Trophoblast cell (in vitro differentiated cells and primary cell): ENCODE measurements around the gene MYO5C.

Source experiments
- DNase-seq, 2 donors: peaks; one replicate each; pipeline ENCODE4 v3.0.0-alpha.2; 2016
- H2AFZ ChIP-seq: 2 replicates; pipeline ENCODE4 v1.6.1; 2013; ENCODE audit warnings: low read length, moderate library complexity, mild to moderate bottlenecking; ENCODE audit not compliant: insufficient read depth, poor library complexity
- H2AK5ac ChIP-seq: 2 replicates; pipeline ENCODE4 v1.6.1; 2013; ENCODE audit warnings: mild to moderate bottlenecking, low read length
- H2BK120ac ChIP-seq: 2 replicates; pipeline ENCODE4 v1.6.1; 2013; ENCODE audit warnings: low read length, mild to moderate bottlenecking, moderate library complexity; ENCODE audit not compliant: insufficient read depth, poor library complexity
- H2BK12ac ChIP-seq: 2 replicates; pipeline ENCODE4 v1.6.1; 2013; ENCODE audit warnings: mild to moderate bottlenecking, low read length, moderate library complexity
- H2BK5ac ChIP-seq: 2 replicates; pipeline ENCODE4 v1.6.1; 2013; ENCODE audit warnings: low read length, low read depth, moderate library complexity, mild to moderate bottlenecking; ENCODE audit not compliant: poor library complexity
- H3K14ac ChIP-seq: 2 replicates; pipeline ENCODE4 v1.6.1; 2013; ENCODE audit warnings: mild to moderate bottlenecking, low read length
- H3K18ac ChIP-seq: 2 replicates; pipeline ENCODE4 v1.6.1; 2013; ENCODE audit warnings: mild to moderate bottlenecking, low read length
- H3K23ac ChIP-seq: 2 replicates; pipeline ENCODE4 v1.6.1; 2013; ENCODE audit warnings: low read length
- H3K27ac ChIP-seq: 2 replicates; pipeline ENCODE4 v1.5.1; 2013; ENCODE audit warnings: low read depth, mild to moderate bottlenecking, inconsistent platforms, low read length, moderate library complexity
- H3K27me3 ChIP-seq: 2 replicates; pipeline ENCODE4 v1.6.1; 2013; ENCODE audit warnings: inconsistent platforms, mild to moderate bottlenecking, low read length, moderate library complexity; ENCODE audit not compliant: insufficient read depth
- H3K36me3 ChIP-seq, 2 experiments: 1 replicate in 1 of 2; 2 replicates in 1 of 2; pipeline ENCODE4 v1.6.1; 2013; ENCODE audit warnings: low read length in 2 of 2, mild to moderate bottlenecking in 2 of 2, moderate library complexity in 1 of 2; ENCODE audit not compliant: insufficient read depth in 2 of 2, control insufficient read depth in 1 of 2
- H3K4ac ChIP-seq: 2 replicates; pipeline ENCODE4 v1.6.1; 2013; ENCODE audit warnings: low read depth, mild to moderate bottlenecking, low read length, moderate library complexity
- H3K4me1 ChIP-seq, 2 experiments: 1 replicate in 1 of 2; 2 replicates in 1 of 2; pipeline ENCODE4 v1.6.1; 2013; ENCODE audit warnings: low read length in 2 of 2, mild to moderate bottlenecking in 2 of 2, moderate library complexity in 1 of 2; ENCODE audit not compliant: insufficient read depth in 2 of 2, control insufficient read depth in 1 of 2
- H3K4me2 ChIP-seq: 2 replicates; pipeline ENCODE4 v1.6.1; 2013; ENCODE audit warnings: inconsistent platforms, mild to moderate bottlenecking, low read length, moderate library complexity
- H3K4me3 ChIP-seq: 2 replicates; pipeline ENCODE4 v1.5.1; 2013; ENCODE audit warnings: mild to moderate bottlenecking, low read depth, low read length, inconsistent platforms
- H3K79me1 ChIP-seq: one replicate; pipeline ENCODE4 v1.6.1; 2013; ENCODE audit warnings: low read length
- H3K79me2 ChIP-seq: 2 replicates; pipeline ENCODE4 v1.6.1; 2013; ENCODE audit warnings: low read length, mild to moderate bottlenecking; ENCODE audit not compliant: control insufficient read depth, insufficient read depth, poor library complexity
- H3K9ac ChIP-seq: 2 replicates; pipeline ENCODE4 v1.6.1; 2013; ENCODE audit warnings: mild to moderate bottlenecking, low read length
- H3K9me3 ChIP-seq: 2 replicates; pipeline ENCODE4 v1.6.1; 2013; ENCODE audit warnings: low read depth, mild to moderate bottlenecking, control low read depth, inconsistent platforms, low read length; ENCODE audit not compliant: insufficient read depth
- H4K12ac ChIP-seq: 2 replicates; pipeline ENCODE4 v1.6.1; 2013; ENCODE audit warnings: low read depth, mild to moderate bottlenecking, low read length, moderate library complexity
- H4K8ac ChIP-seq: 2 replicates; pipeline ENCODE4 v1.6.1; 2013; ENCODE audit warnings: low read depth, mild to moderate bottlenecking, low read length, moderate library complexity
- H4K91ac ChIP-seq: one replicate; pipeline ENCODE4 v1.6.1; 2013; ENCODE audit warnings: low read depth, mild to moderate bottlenecking, low read length, moderate library complexity
- WGBS: extraction: QIAGEN DNeasy Blood & Tissue Kit; methylation state at CpG from one replicate; pipeline ENCODE4 v1.1.7; 2013; ENCODE audit warnings: missing lambda C conversion rate; ENCODE audit not compliant: insufficient read length, insufficient coverage; ENCODE audit errors: extremely low coverage; 5-methylcytosine and 5-hydroxymethylcytosine counted together

The MYO5C gene

DNA sequence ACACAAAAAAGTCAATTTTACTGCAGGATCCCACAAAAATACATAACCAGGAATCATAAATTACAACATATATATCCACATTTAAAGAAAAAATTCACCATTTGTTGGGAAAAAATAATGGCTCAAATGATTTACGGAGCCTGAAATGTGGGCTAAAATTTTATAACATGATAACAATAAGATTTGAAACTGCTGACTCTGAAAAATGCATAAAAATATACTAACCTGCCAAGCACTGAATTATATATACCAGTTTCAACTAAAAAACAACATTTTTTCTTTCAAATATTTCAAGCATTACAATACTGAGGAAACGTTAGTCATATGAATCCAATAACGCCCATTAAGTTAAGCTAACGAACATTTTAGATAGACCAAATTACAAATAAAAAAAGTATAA, 12.2 kb upstream of the MYO5C start:
- no peak overlapping the region for H3K9ac ChIP-seq
- H2BK120ac ChIP-seq: no peak overlapping the region
- H2BK12ac ChIP-seq: no peak overlapping the region
- H3K79me2 ChIP-seq: no peaks in the 10 kb centered on the region
- no peak overlapping the region for H2AFZ ChIP-seq
- no peaks in the 10 kb centered on the region for H3K36me3 ChIP-seq
- no peak overlapping the region for H2AK5ac ChIP-seq
- H3K23ac ChIP-seq: no peak overlapping the region
- H3K4me2 ChIP-seq: no peak overlapping the region
- H4K8ac ChIP-seq: no peak overlapping the region
- no peak overlapping the region for H3K27ac ChIP-seq
- no CpG with 5 or more reads among the region's 4 CpGs for WGBS
- no peaks in the 10 kb centered on the region for H3K27me3 ChIP-seq
- DNase-seq: no peak
- no peak overlapping the region for H4K91ac ChIP-seq
- H3K9me3 ChIP-seq: no peaks in the 10 kb centered on the region
- no peak overlapping the region for H2BK5ac ChIP-seq
- H3K14ac ChIP-seq: no peak overlapping the region
- H3K4me3 ChIP-seq: no peak overlapping the region
- H4K12ac ChIP-seq: no peak overlapping the region
- no peak overlapping the region for H3K18ac ChIP-seq
- no peaks in the 10 kb centered on the region for H3K4me1 ChIP-seq
- H3K79me1 ChIP-seq: no peaks in the 10 kb centered on the region
- no peak overlapping the region for H3K4ac ChIP-seq

DNA sequence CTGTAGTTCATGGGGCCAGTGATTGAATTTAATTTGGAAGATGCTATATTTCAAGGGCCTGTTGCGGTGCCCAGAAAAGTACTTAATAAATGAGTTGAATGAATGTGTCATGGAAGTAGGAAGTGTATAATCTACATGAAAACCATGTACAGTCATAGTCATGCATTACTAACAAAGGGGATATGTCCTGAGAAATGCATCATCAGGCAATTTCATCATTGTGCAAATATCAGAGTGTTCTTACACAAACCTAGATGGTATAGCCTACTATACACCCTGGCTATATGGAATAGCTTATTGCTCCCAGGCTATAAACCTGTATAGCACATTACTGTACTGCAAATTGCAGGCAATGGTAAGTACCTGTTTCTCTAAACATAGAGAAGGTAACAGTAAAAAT, 10.7 kb upstream of the MYO5C start:
- no peak overlapping the region for H3K4ac ChIP-seq
- H2AK5ac ChIP-seq: no peak overlapping the region
- no peaks in the 10 kb centered on the region for H3K27me3 ChIP-seq
- no peak overlapping the region for H3K23ac ChIP-seq
- no peak overlapping the region for H3K18ac ChIP-seq
- no peak overlapping the region for H3K4me2 ChIP-seq
- no peak overlapping the region for H4K12ac ChIP-seq
- H3K9me3 ChIP-seq: no peaks in the 10 kb centered on the region
- no peak overlapping the region for H3K4me3 ChIP-seq
- no peak overlapping the region for H2BK12ac ChIP-seq
- H2AFZ ChIP-seq: no peak overlapping the region
- no peak overlapping the region for H2BK5ac ChIP-seq
- no peak overlapping the region for H4K91ac ChIP-seq
- no peak overlapping the region for H3K27ac ChIP-seq
- no peak overlapping the region for H3K14ac ChIP-seq
- no peak overlapping the region for H3K9ac ChIP-seq
- no peaks in the 10 kb centered on the region for H3K79me1 ChIP-seq
- H4K8ac ChIP-seq: no peak overlapping the region
- H2BK120ac ChIP-seq: no peak overlapping the region
- no peaks in the 10 kb centered on the region for H3K4me1 ChIP-seq
- peak in 1 of 2 donors; percentile 11 for DNase-seq
- H3K79me2 ChIP-seq: no peaks in the 10 kb centered on the region
- H3K36me3 ChIP-seq: no peaks in the 10 kb centered on the region
- no CpG with 5 or more reads among the region's 1 CpG for WGBS

DNA sequence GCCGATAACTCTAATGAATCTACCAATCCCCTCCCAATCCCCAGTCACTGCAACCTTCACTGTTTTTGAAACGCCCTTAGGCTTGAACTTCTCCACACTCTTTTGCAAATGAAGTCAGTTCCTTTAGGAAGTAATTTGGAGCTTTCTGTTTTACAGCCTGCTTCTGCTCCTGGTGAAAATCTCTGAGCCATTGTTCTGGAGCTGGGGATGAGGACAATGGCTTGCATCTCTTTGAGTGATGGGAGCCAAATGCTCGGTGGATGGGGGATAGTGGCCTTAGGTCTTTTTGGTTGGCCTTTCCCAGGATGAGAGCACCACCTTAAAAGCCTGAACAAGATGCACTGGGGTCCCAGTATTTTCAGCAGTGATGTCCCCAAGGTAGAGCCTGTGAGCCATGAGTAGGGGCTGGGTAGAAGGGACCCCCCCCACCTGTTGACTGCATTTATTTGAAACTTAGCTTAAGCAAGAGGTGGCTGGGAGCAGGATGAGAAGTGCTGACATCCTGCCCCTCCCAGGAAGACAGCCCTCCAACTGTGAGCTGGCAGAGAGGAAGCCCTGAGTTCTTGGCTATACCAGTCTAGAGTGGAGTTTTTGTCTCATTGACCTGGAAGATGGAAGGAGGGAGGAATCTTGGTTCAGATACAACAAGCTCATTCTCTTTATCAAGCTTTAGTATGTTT, 7.6 kb upstream of the MYO5C start:
- no peak overlapping the region for H4K8ac ChIP-seq
- H4K91ac ChIP-seq: no peak overlapping the region
- H2AFZ ChIP-seq: no peak overlapping the region
- H3K79me2 ChIP-seq: no peaks in the 10 kb centered on the region
- WGBS: no CpG with 5 or more reads among the region's 3 CpGs
- H3K27me3 ChIP-seq: no peaks in the 10 kb centered on the region
- H3K9ac ChIP-seq: no peak overlapping the region
- H3K27ac ChIP-seq: no peak overlapping the region
- no peak overlapping the region for H3K23ac ChIP-seq
- no peak overlapping the region for H3K4me2 ChIP-seq
- H2BK12ac ChIP-seq: no peak overlapping the region
- H4K12ac ChIP-seq: no peak overlapping the region
- no peaks in the 10 kb centered on the region for H3K9me3 ChIP-seq
- no peak for DNase-seq
- H3K18ac ChIP-seq: no peak overlapping the region
- H3K36me3 ChIP-seq: no peaks in the 10 kb centered on the region
- H3K4me1 ChIP-seq: no peaks in the 10 kb centered on the region
- H2BK120ac ChIP-seq: no peak overlapping the region
- no peaks in the 10 kb centered on the region for H3K79me1 ChIP-seq
- no peak overlapping the region for H2BK5ac ChIP-seq
- no peak overlapping the region for H2AK5ac ChIP-seq
- no peak overlapping the region for H3K4me3 ChIP-seq
- no peak overlapping the region for H3K4ac ChIP-seq
- H3K14ac ChIP-seq: no peak overlapping the region

DNA sequence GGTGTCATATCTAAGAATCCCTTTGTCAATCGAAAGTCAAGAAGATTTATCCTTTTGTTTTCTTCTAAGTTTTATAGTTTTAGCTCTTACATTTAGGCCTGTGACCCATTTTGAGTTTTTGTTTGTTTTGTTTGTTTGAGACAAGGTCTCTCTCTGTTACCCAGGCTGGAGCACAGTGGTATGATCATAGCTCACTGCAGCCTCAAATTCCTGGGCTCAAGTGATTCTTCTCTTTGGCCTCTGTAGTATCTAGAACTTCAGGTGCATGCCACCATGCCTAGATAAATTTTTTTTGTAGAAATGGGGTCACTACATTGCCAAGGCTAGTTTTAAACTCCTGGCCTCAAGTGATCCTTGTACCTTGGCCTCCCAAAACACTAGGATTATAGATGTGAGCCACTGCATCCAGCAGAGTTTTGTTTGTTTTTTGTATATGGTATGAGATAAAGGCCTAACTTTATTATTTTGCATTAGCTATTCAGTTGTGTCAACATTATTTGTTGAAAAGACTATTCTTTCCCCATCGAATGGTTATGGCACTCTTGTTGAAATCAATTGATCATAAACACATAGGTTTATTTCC, 5.8 kb upstream of the MYO5C start:
- H2BK5ac ChIP-seq: no peak overlapping the region
- H4K12ac ChIP-seq: no peak overlapping the region
- no peaks in the 10 kb centered on the region for H3K27me3 ChIP-seq
- no peak overlapping the region for H2BK120ac ChIP-seq
- H3K23ac ChIP-seq: no peak overlapping the region
- H3K4me1 ChIP-seq: no peaks in the 10 kb centered on the region
- no peaks in the 10 kb centered on the region for H3K79me2 ChIP-seq
- H3K36me3 ChIP-seq: no peaks in the 10 kb centered on the region
- no peak for DNase-seq
- no peaks in the 10 kb centered on the region for H3K9me3 ChIP-seq
- no peak overlapping the region for H3K14ac ChIP-seq
- no peak overlapping the region for H2AK5ac ChIP-seq
- no CpG with 5 or more reads among the region's 2 CpGs for WGBS
- no peak overlapping the region for H4K91ac ChIP-seq
- H2AFZ ChIP-seq: no peak overlapping the region
- no peak overlapping the region for H3K18ac ChIP-seq
- H4K8ac ChIP-seq: no peak overlapping the region
- no peak overlapping the region for H3K4me2 ChIP-seq
- H3K27ac ChIP-seq: no peak overlapping the region
- no peaks in the 10 kb centered on the region for H3K79me1 ChIP-seq
- H2BK12ac ChIP-seq: no peak overlapping the region
- H3K4me3 ChIP-seq: no peak overlapping the region
- H3K9ac ChIP-seq: no peak overlapping the region
- H3K4ac ChIP-seq: no peak overlapping the region
